ENCODE measurements around the gene F7.

DNA sequence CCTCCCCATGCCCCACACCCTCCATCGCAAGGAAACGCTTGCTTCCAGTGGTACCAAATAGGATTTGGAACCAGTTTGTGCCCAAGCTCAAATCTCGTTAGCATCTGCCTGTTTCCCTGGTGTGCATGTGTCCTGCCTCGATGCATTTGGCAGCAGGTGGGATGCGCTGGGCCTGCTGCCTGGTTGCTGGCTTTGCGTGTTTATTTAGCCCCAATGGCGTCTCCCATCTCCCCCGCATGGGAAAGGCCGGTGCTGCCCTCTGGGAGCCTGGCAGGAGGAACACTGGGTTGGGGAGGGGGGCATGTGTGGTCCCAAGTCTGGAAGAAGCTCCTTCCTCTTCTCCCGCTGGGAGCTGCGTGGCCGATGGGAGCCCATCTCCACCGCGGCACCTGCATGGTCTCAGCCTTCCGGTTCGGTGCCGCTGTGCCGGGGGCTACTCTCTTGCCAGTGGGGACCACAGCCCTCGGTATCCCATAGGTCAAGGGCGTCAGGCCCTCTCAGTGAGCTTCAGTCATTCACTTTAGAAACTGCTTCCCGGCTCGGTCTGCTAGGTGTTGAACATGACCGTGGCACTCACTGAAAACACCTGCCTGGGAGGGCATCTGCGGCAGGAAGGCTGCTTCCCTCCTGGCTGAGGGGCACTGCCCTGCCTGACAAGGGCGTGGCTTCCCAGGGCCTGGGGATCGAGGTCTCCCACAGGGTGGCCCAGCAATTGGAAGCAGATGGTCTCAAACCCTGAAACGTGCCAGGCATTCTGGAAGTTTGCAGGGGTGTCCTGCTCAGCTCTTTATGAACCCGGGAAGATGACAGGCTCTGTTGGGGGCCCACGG lies 11.8 kb upstream of the F7 start:
- TF ChIP-seq CTCF (IDR thresholded peaks at IDR 0.05) (no peak), POLR2A (IDR thresholded peaks at IDR 0.05) (no peak)
